ENCODE measurements around the gene CYP8B1. TPM values are rescaled to one million over a fixed set of nuclear protein-coding genes. Genes with fewer than 3 reads are reported as not detected.

The CYP8B1 gene
- polyA plus RNA-seq, 1 donor (not counting 4 experiments of a cell fraction or from before 2014, with no cell fraction given), result not detected

GRCh38 chr3:42898896-42899675 lies 23.4 kb upstream of the CYP8B1 start:
- Histone ChIP-seq H3K4me1 (ENCODE audit: control insufficient read depth, extremely low read depth, insufficient read depth, low read length) (peaks cover 13% of the 10 kb centered on the region), H3K4me2 (ENCODE audit: control insufficient read depth, extremely low read depth, insufficient read depth, low read depth, low read length) (no peak overlapping the region), H3K9ac (ENCODE audit: control insufficient read depth, extremely low read depth, insufficient read depth, low read length) (no peak overlapping the region), H3K27ac (ENCODE audit: control insufficient read depth, insufficient read depth, low read length) (no peak overlapping the region), H3K9me1 (ENCODE audit: control insufficient read depth, extremely low read depth, insufficient read depth, low read length) (no peaks in the 10 kb centered on the region), H3K79me2 (ENCODE audit: control insufficient read depth, insufficient read depth, low read length) (no peaks in the 10 kb centered on the region), H4K20me1 (ENCODE audit: control insufficient read depth, extremely low read depth, insufficient read depth, low read length) (no peaks in the 10 kb centered on the region), H3K36me3 (ENCODE audit: control insufficient read depth in 2 of 2, extremely low read depth in 1 of 2, insufficient read depth in 2 of 2, low read length in 2 of 2) (no peaks in the 10 kb centered on the region), H3K4me3 (ENCODE audit: control insufficient read depth in 2 of 3, extremely low read depth in 1 of 3, insufficient read depth in 2 of 3, low read depth in 1 of 3, low read length in 3 of 3) (no peak overlapping the region), H3K9me3 (ENCODE audit: control insufficient read depth, low read depth, low read length) (no peaks in the 10 kb centered on the region), H2AFZ (ENCODE audit: control insufficient read depth, low read length) (no peak overlapping the region), H3K27me3 (ENCODE audit: control insufficient read depth, extremely low read depth, insufficient read depth, low read length) (no peaks in the 10 kb centered on the region)
- FAIRE-seq (peak; percentile 39), DNase-seq (ENCODE audit: low read depth, low spot score) (no peak)
- peak in 2 of 3 experiments; percentile 7 to 30 for TF ChIP-seq CTCF (optimal IDR thresholded peaks at IDR 0.05 in 1 of 3, IDR thresholded peaks at IDR 0.05 in 1 of 3, conservative IDR thresholded peaks at IDR 0.05 in 1 of 3; ENCODE audit: extremely low read depth in 1 of 3, insufficient read depth in 2 of 3, low read length in 3 of 3)
- TF ChIP-seq EZH2 (IDR thresholded peaks at IDR 0.05; ENCODE audit: low read length), result no peak
- dilution Hi-C loops (cut with MboI; ENCODE audit: extremely low pct_ligation_motif_present, low sequenced_read_pairs), result no loop called here

DNA sequence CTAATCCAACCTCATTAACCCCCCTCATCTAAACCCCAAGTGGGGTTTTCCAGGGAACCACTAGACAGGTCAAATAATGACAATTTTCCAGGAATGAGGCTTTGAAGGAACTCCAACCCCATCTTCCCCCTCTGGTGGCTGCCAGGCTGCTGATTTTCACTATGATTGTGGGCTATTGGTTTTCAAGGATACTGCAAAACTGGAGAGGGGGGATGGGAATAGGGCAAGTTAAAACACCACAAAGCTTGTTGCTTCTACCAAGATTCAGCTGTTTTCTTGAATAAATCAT lies 19.8 kb upstream of the CYP8B1 start:
- H2AFZ ChIP-seq (ENCODE audit: control insufficient read depth, low read length), result no peak overlapping the region
- H3K9me3 ChIP-seq (ENCODE audit: control insufficient read depth, low read depth, low read length), result no peaks in the 10 kb centered on the region
- H3K27ac ChIP-seq (ENCODE audit: control insufficient read depth, insufficient read depth, low read length), result no peak overlapping the region
- no peak for FAIRE-seq
- H3K79me2 ChIP-seq (ENCODE audit: control insufficient read depth, insufficient read depth, low read length), result no peaks in the 10 kb centered on the region
- TF ChIP-seq CTCF (optimal IDR thresholded peaks at IDR 0.05 in 1 of 3, IDR thresholded peaks at IDR 0.05 in 1 of 3, conservative IDR thresholded peaks at IDR 0.05 in 1 of 3; ENCODE audit: extremely low read depth in 1 of 3, insufficient read depth in 2 of 3, low read length in 3 of 3), result no peak
- TF ChIP-seq EZH2 (IDR thresholded peaks at IDR 0.05; ENCODE audit: low read length), result no peak
- no peaks in the 10 kb centered on the region for H4K20me1 ChIP-seq (ENCODE audit: control insufficient read depth, extremely low read depth, insufficient read depth, low read length)
- H3K27me3 ChIP-seq (ENCODE audit: control insufficient read depth, extremely low read depth, insufficient read depth, low read length), result no peaks in the 10 kb centered on the region
- no peak for DNase-seq (ENCODE audit: low read depth, low spot score)
- no peak overlapping the region for H3K9ac ChIP-seq (ENCODE audit: control insufficient read depth, extremely low read depth, insufficient read depth, low read length)
- H3K36me3 ChIP-seq (ENCODE audit: control insufficient read depth in 2 of 2, extremely low read depth in 1 of 2, insufficient read depth in 2 of 2, low read length in 2 of 2), result no peaks in the 10 kb centered on the region
- dilution Hi-C loops (cut with MboI; ENCODE audit: extremely low pct_ligation_motif_present, low sequenced_read_pairs), result no loop called here
- peaks cover 5% of the 10 kb centered on the region for H3K4me1 ChIP-seq (ENCODE audit: control insufficient read depth, extremely low read depth, insufficient read depth, low read length)
- H3K4me2 ChIP-seq (ENCODE audit: control insufficient read depth, extremely low read depth, insufficient read depth, low read depth, low read length), result no peak overlapping the region
- H3K4me3 ChIP-seq (ENCODE audit: control insufficient read depth in 2 of 3, extremely low read depth in 1 of 3, insufficient read depth in 2 of 3, low read depth in 1 of 3, low read length in 3 of 3), result no peak overlapping the region
- H3K9me1 ChIP-seq (ENCODE audit: control insufficient read depth, extremely low read depth, insufficient read depth, low read length), result no peaks in the 10 kb centered on the region

Measured in keratinocyte (primary cell).